ENCODE measurements around the gene ITGA11.

DNA sequence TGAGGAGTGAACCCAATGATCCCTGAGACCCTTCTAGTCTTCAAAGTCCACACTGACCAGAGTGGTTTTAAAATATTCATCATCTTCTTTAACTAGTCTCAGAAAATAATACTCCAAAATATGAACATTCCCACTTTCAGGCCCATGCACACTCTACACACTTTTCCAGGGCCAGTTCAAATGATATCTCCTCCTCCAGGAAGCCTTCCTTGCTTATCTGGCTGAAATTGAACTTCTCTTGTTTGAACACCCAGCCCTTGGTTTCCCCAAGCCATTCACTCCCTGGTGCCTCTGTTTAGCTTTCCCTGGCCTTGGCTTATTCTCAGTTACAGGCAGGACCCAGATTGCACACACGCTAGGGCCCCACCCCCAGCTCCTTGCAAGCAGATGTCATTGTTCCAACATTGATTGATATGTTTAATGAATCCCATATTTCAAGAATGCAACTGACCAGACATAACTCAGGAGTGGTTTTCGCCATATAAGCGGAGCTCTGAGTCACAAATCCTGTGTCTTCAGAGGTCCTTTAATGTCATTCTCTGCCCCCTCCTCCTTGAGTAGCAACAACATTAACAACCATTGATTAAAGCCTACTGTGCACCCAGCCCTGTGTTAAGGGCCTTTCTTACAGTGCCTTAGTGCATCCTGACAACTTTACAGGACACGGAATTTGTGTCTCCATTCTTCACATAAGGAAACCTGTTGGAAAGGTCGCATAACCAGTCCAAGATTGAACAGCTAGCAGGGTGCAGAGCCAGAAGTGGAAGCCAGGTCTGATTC lies 2.1 kb downstream of the ITGA11 start:
- TF ChIP-seq, protein P1, sequence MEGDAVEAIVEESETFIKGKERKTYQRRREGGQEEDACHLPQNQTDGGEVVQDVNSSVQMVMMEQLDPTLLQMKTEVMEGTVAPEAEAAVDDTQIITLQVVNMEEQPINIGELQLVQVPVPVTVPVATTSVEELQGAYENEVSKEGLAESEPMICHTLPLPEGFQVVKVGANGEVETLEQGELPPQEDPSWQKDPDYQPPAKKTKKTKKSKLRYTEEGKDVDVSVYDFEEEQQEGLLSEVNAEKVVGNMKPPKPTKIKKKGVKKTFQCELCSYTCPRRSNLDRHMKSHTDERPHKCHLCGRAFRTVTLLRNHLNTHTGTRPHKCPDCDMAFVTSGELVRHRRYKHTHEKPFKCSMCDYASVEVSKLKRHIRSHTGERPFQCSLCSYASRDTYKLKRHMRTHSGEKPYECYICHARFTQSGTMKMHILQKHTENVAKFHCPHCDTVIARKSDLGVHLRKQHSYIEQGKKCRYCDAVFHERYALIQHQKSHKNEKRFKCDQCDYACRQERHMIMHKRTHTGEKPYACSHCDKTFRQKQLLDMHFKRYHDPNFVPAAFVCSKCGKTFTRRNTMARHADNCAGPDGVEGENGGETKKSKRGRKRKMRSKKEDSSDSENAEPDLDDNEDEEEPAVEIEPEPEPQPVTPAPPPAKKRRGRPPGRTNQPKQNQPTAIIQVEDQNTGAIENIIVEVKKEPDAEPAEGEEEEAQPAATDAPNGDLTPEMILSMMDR (IDR thresholded peaks at IDR 0.05): no peak
- TF ChIP-seq EP300 (IDR thresholded peaks at IDR 0.05) (no peak), POLR2A (IDR thresholded peaks at IDR 0.05; ENCODE audit: low read depth) (no peak), POLR2AphosphoS5 (IDR thresholded peaks at IDR 0.05) (no peak)
